GM12891 (cell line): ENCODE results near the gene NAALADL2.

ENCODE experiments used
- PAX5 ChIP-seq: IDR thresholded peaks from 2 replicates; pipeline ENCODE4 v1.6.1; 2011; ENCODE audit warnings: low read length, moderate library complexity, mild to moderate bottlenecking; ENCODE audit not compliant: insufficient read depth, severe bottlenecking
- POLR2A ChIP-seq: IDR thresholded peaks from 2 replicates; pipeline ENCODE4 v1.6.1; 2011; ENCODE audit warnings: low read depth, low read length, control low read depth
- POLR2AphosphoS5 ChIP-seq: IDR thresholded peaks from 2 replicates; pipeline ENCODE4 v1.6.1; 2011; ENCODE audit warnings: low read depth, low read length, control low read depth
- SPI1 ChIP-seq: IDR thresholded peaks from 2 replicates; pipeline ENCODE4 v1.6.1; 2011; ENCODE audit warnings: low read depth, low read length, control low read depth
- TAF1 ChIP-seq: IDR thresholded peaks from 2 replicates; pipeline ENCODE4 v1.6.1; 2011; ENCODE audit warnings: low read depth, low read length, control low read depth

- TF ChIP-seq POLR2A: no peak
- no peak for TF ChIP-seq POLR2AphosphoS5
- TF ChIP-seq TAF1: no peak
- no peak for TF ChIP-seq PAX5
- TF ChIP-seq SPI1: no peak
These were observed 389.7 kb downstream of the NAALADL2 start for GRCh38 chr3:175248832-175249231.
